ENCODE data around the gene INPP1. TPM values are rescaled to one million over a fixed set of nuclear protein-coding genes. Genes with fewer than 3 reads are reported as not detected.
A peak's percentile ranks its signal among the peaks of the same experiment; 100 is the strongest.

Gene INPP1
- total and polyA plus RNA-seq, 4 donors = 15.3 to 58.3 (median 35.3) TPM

DNA sequence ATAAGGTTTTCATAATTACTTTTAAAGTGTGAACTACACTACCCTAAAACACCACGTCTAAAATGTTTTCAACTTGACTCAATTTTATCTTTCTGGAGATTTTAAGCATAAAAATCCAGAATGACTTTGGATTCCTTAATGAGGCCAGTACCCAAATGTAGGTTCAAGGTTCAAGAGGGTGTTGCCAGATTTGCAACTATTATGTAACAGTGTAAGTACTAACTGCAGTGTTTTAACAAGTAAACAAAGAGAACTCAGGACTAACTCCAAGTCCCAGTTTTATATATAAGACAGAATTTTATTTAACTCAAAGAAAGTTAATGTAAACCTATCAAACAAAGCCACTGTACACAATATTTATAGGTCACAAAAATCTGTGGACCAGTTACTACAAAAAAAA is 29.5 kb upstream of the INPP1 start:
- no CpG with 5 or more reads among the region's 1 CpG for WGBS (ENCODE audit: insufficient coverage)
- Histone ChIP-seq H3K27ac (ENCODE audit: low read depth, low read length) (no peak overlapping the region), H3K4me3 (ENCODE audit: low read depth, low read length) (no peak overlapping the region), H3K4me1 (ENCODE audit: control insufficient read depth, insufficient read depth, low read length) (peaks cover 9% of the 10 kb centered on the region), H3K36me3 (ENCODE audit: control insufficient read depth, insufficient read depth, low read length) (peaks cover 3% of the 10 kb centered on the region), H3K9me3 (ENCODE audit: control insufficient read depth, insufficient read depth, low read length) (no peaks in the 10 kb centered on the region), H3K27me3 (ENCODE audit: control insufficient read depth, insufficient read depth, low read length) (no peaks in the 10 kb centered on the region)
- DNase-seq (ENCODE audit: low read depth in 4 of 6, low spot score in 6 of 6) = no peak

DNA sequence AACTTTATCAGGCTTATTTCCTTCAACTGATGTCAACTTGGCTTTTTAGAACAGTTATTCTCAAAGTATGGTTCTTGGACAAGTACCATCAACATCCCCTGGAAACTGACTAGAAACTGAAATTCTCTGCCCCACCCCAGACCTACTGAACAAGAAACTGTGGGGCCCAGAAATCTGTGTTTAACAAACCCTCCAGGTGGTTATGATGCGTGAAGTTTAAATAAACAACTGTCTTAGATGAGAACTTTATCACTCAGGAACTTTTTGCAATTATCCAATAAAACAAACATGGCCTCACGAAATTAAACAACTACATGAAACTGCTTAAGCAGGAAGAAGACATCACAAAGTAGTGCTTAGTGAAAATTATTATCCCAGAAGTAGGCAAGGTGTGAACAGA is 28.1 kb upstream of the INPP1 start:
- Histone ChIP-seq H3K4me1 (ENCODE audit: control insufficient read depth, insufficient read depth, low read length) (peaks cover 9% of the 10 kb centered on the region), H3K27me3 (ENCODE audit: control insufficient read depth, insufficient read depth, low read length) (no peaks in the 10 kb centered on the region), H3K4me3 (ENCODE audit: low read depth, low read length) (no peak overlapping the region), H3K36me3 (ENCODE audit: control insufficient read depth, insufficient read depth, low read length) (no peaks in the 10 kb centered on the region), H3K9me3 (ENCODE audit: control insufficient read depth, insufficient read depth, low read length) (no peaks in the 10 kb centered on the region), H3K27ac (ENCODE audit: low read depth, low read length) (no peak overlapping the region)
- WGBS (ENCODE audit: insufficient coverage) = no CpG with 5 or more reads among the region's 2 CpGs
- DNase-seq (ENCODE audit: low read depth in 4 of 6, low spot score in 6 of 6) = no peak

DNA sequence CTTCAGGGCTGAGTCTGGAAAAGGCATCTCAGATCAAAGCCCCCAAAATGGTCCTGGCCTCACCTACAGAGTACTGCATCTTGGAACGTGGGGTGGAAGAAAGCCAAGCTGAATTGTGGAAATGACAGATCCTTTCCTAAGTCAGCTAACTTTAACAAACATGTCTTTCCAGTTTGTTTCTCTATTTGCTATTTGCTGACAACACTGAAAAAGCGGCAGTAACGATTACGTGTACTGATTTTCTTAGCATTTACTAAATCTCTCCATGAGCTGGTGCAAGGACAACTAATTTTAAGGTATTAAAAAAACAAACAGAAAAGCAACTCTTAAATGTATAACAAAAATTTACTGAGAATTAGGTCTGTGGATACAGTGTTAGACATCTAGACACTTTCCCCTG is 24.9 kb upstream of the INPP1 start:
- DNase-seq (ENCODE audit: low read depth in 4 of 6, low spot score in 6 of 6) = no peak
- Histone ChIP-seq H3K4me3 (ENCODE audit: low read depth, low read length) (peak overlapping the region; percentile 84), H3K36me3 (ENCODE audit: control insufficient read depth, insufficient read depth, low read length) (no peaks in the 10 kb centered on the region), H3K27ac (ENCODE audit: low read depth, low read length) (peak overlapping the region; percentile 95), H3K9me3 (ENCODE audit: control insufficient read depth, insufficient read depth, low read length) (no peaks in the 10 kb centered on the region), H3K27me3 (ENCODE audit: control insufficient read depth, insufficient read depth, low read length) (no peaks in the 10 kb centered on the region), H3K4me1 (ENCODE audit: control insufficient read depth, insufficient read depth, low read length) (peaks cover 9% of the 10 kb centered on the region)
- no CpG with 5 or more reads among the region's 4 CpGs for WGBS (ENCODE audit: insufficient coverage)

DNA sequence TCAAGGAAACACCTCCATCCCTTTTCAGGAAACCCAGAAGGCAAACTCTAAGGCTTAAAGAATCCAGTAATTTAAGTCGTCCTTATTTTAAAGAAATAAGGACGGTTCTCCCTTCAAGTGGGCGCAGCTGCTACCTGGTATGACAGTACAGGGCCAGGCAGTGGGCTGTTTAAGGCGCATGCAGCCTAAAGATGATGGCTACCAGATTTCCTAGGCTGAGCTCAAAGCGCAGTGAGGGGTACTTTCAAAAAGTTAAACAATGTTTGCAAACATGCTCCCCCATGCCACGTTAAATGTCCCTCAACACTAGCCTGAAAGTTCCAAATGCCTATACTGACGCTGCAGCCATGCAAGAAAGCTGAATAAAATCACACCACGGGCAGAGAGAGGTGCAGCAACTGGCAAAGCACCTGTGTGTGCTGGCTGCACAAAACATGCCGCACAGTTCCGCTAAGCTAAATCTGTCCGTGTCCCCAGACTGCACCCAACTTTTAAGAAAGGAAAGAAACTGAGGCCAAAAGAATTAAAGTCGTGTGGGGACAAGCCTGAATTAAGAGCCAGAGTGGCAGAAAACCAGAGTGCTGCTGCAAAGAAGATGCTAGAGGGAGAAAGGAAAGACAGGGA is 24.3 kb upstream of the INPP1 start:
- Histone ChIP-seq H3K36me3 (ENCODE audit: control insufficient read depth, insufficient read depth, low read length) (no peaks in the 10 kb centered on the region), H3K27ac (ENCODE audit: low read depth, low read length) (peak overlapping the region; percentile 95), H3K27me3 (ENCODE audit: control insufficient read depth, insufficient read depth, low read length) (no peaks in the 10 kb centered on the region), H3K4me1 (ENCODE audit: control insufficient read depth, insufficient read depth, low read length) (peaks cover 9% of the 10 kb centered on the region), H3K4me3 (ENCODE audit: low read depth, low read length) (peak overlapping the region; percentile 84), H3K9me3 (ENCODE audit: control insufficient read depth, insufficient read depth, low read length) (no peaks in the 10 kb centered on the region)
- 2% methylated on average over 11 of the region's 12 CpGs for WGBS (ENCODE audit: insufficient coverage)
- peak in 3 of 6 donors; percentile 20 to 38 (median 24) for DNase-seq (ENCODE audit: low read depth in 4 of 6, low spot score in 6 of 6)

DNA sequence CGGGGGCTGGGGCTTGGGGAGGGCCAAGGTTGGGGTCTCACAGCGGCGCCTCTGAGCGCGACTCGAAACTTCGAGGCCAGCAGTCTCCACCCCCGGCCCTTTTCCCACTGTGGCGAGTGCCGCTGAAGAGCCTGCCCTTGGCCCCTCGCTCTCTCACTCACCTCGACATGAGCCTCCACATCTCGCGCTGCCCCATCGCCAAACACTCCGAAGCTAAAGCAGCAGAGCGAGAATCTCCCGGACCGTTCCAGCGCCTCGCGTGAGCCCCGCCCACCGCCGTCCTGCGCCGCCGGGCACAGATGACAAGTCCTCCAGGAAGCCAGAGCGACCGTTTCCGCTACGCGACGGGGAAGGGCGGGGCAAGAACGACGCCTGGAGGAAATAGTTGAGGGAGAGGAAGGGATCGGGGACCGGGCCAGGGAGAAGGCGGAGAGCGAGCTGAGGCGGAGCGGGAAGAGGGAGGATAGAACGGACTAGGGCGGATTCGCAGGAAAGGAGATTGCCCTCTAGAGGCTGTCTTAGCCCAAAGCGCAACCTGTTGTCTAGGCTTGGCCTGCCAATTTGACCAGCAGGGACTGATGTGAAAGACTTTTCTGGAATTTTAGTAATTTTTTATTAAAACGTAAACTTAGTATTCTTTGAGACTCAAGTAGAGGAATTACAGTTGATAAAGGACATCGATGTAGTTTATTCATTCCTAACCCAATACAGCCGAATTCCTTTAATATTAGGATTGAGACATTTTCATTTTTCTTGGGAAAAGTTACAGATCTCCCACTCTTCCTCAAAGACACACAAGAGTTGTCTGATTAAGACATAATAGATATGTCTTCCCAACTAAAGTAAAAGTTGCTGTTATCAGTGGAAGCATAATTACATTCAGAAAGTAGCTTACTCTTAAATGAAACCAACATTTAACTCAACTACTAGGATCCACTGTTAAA is 23.6 kb upstream of the INPP1 start, which contains the start of gene HIBCH:
Gene HIBCH (minus strand): TSS at position 272 of the 944 bp plus-strand sequence. CDS start 76 bp downstream, at position 196.
- WGBS (ENCODE audit: insufficient coverage) = under 1% methylated on average over 46 of the region's 50 CpGs
- no peaks in the 10 kb centered on the region for H3K36me3 ChIP-seq (ENCODE audit: control insufficient read depth, insufficient read depth, low read length)

DNA sequence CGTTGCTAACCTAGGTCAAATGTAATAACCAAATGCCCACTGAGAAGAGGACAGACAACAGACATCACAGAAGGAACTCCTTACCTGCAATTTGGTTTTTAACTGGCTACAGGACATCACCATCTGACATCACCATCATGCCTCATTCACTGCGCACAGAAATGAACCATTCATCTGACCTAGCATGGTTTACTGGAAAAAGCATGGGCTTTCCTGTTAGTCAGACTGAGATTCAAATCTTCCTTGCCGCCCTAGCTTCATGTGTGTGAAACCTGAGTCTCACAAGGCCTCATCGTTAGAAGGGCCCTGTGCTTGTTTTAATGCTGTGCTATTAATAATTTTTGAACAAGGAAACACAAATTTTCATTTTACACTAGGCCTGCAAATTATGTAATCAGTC is 22.7 kb upstream of the INPP1 start:
- Histone ChIP-seq H3K4me3 (ENCODE audit: low read depth, low read length) (no peak overlapping the region), H3K36me3 (ENCODE audit: control insufficient read depth, insufficient read depth, low read length) (no peaks in the 10 kb centered on the region), H3K4me1 (ENCODE audit: control insufficient read depth, insufficient read depth, low read length) (peaks cover 9% of the 10 kb centered on the region), H3K9me3 (ENCODE audit: control insufficient read depth, insufficient read depth, low read length) (no peaks in the 10 kb centered on the region), H3K27ac (ENCODE audit: low read depth, low read length) (no peak overlapping the region), H3K27me3 (ENCODE audit: control insufficient read depth, insufficient read depth, low read length) (no peaks in the 10 kb centered on the region)
- DNase-seq (ENCODE audit: low read depth in 4 of 6, low spot score in 6 of 6) = no peak
- 90% methylated on average over 2 of the region's 4 CpGs for WGBS (ENCODE audit: insufficient coverage)

More for the DNA sequence above, 23.6 kb upstream of the INPP1 start, which contains the start of gene HIBCH:
- H3K9me3 ChIP-seq (ENCODE audit: control insufficient read depth, insufficient read depth, low read length) = no peaks in the 10 kb centered on the region
- peak; percentile 91 to 100 (median 98) for DNase-seq (ENCODE audit: low read depth in 4 of 6, low spot score in 6 of 6)
- H3K4me3 ChIP-seq (ENCODE audit: low read depth, low read length) = peak within 1 kb of the TSS; percentile 84
- peak within 1 kb of the TSS; percentile 95 for H3K27ac ChIP-seq (ENCODE audit: low read depth, low read length)
- H3K4me1 ChIP-seq (ENCODE audit: control insufficient read depth, insufficient read depth, low read length) = peaks cover 9% of the 10 kb centered on the region
- no peaks in the 10 kb centered on the region for H3K27me3 ChIP-seq (ENCODE audit: control insufficient read depth, insufficient read depth, low read length)

DNA sequence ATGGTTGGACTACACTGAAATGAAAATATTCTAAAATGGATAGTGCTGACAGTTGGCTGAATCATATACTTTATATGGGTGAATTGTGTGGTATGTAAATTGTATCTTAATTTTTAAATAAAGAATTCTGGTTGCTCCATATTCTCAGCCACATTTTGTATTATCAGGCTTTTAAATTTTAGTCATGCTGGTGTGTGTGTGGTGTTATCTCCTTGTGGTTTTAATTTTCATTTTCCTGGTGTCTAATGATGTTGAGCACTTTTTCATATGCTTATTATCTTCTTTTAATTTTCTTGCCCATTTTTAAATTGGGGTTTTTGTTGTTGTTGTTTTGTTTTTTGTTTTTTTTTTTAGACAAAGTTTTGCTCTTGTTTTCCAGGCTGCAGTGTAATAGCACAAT is 20.0 kb upstream of the INPP1 start:
- Histone ChIP-seq H3K27me3 (ENCODE audit: control insufficient read depth, insufficient read depth, low read length) (no peaks in the 10 kb centered on the region), H3K4me1 (ENCODE audit: control insufficient read depth, insufficient read depth, low read length) (peaks cover under 1% of the 10 kb centered on the region), H3K4me3 (ENCODE audit: low read depth, low read length) (no peak overlapping the region), H3K9me3 (ENCODE audit: control insufficient read depth, insufficient read depth, low read length) (no peaks in the 10 kb centered on the region), H3K27ac (ENCODE audit: low read depth, low read length) (no peak overlapping the region), H3K36me3 (ENCODE audit: control insufficient read depth, insufficient read depth, low read length) (no peaks in the 10 kb centered on the region)
- DNase-seq (ENCODE audit: low read depth in 4 of 6, low spot score in 6 of 6) = no peak

DNA sequence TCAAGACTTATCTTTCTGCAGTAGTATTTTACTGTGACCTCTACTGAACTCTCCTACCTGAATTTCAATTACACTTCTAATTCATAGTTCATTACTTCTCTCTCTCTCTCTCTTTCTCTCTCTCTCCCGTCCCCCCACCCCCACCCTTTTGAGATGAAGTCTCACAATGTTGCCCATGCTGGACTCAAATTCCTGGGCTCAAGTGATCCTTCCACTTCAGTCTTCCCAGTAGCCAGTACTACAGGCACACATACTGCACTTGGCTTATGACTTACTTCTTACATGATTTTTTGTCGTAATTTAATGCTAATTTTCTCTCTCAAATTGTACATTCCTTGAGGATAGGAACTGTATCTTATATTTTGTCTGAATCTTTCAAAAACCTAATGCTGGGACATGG is 17.8 kb upstream of the INPP1 start:
- H3K36me3 ChIP-seq (ENCODE audit: control insufficient read depth, insufficient read depth, low read length) = no peaks in the 10 kb centered on the region
- no peak overlapping the region for H3K4me3 ChIP-seq (ENCODE audit: low read depth, low read length)
- WGBS (ENCODE audit: insufficient coverage) = 86% methylated on average over 1 of the region's 2 CpGs
- no peak for DNase-seq (ENCODE audit: low read depth in 4 of 6, low spot score in 6 of 6)
- no peaks in the 10 kb centered on the region for H3K27me3 ChIP-seq (ENCODE audit: control insufficient read depth, insufficient read depth, low read length)
- no peaks in the 10 kb centered on the region for H3K9me3 ChIP-seq (ENCODE audit: control insufficient read depth, insufficient read depth, low read length)
- H3K27ac ChIP-seq (ENCODE audit: low read depth, low read length) = no peak overlapping the region
- H3K4me1 ChIP-seq (ENCODE audit: control insufficient read depth, insufficient read depth, low read length) = no peaks in the 10 kb centered on the region

DNA sequence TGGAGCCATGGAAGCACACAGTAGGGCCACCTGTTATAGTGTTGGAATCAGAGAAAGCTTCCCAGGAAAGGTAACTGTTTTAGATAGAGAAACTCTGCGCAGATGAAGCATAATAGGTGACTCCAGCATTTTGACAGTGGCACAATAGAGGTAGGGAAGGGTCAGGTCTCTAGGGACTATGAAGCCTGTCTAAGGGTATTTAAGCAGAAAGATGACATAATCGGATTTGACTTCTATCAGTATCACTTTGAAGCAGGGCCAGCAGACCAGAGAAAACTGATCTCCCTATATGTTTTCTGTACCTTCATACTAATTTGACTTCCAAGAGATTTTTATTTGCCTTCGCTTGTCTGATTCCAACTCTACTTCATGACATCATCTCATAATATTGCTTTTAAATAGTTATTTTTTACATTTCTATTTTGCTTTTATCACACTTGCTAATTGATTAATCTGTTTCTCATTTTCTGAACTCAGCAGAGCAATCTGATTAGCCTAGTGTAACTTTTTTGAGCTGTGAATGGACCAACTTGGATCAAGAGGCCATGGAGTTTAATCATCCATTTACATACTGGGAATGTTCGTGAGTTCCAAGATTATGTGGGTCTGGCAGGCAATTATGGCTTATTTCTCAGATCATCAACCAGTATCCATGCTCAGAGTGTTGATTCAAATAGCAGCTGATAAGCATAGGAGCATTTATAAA is 15.4 kb upstream of the INPP1 start:
- WGBS (ENCODE audit: insufficient coverage) = 100% methylated on average over 2 of the region's 4 CpGs
- Histone ChIP-seq H3K36me3 (ENCODE audit: control insufficient read depth, insufficient read depth, low read length) (no peaks in the 10 kb centered on the region), H3K27me3 (ENCODE audit: control insufficient read depth, insufficient read depth, low read length) (no peaks in the 10 kb centered on the region), H3K27ac (ENCODE audit: low read depth, low read length) (no peak overlapping the region), H3K4me1 (ENCODE audit: control insufficient read depth, insufficient read depth, low read length) (no peaks in the 10 kb centered on the region), H3K9me3 (ENCODE audit: control insufficient read depth, insufficient read depth, low read length) (no peaks in the 10 kb centered on the region), H3K4me3 (ENCODE audit: low read depth, low read length) (no peak overlapping the region)
- no peak for DNase-seq (ENCODE audit: low read depth in 4 of 6, low spot score in 6 of 6)

All from spinal cord (tissue), 10 donors.